K562 (cell line): ENCODE measurements around the gene ATP2B1. TPM values are rescaled to one million over a fixed set of nuclear protein-coding genes. Genes with fewer than 3 reads are reported as not detected.

Experiments used
- ATAC-seq: fragments of 200-7000 bp; cut with Tn5 transposase; 3 replicates; pipeline ENCODE4 v1.9.1; 2020; ENCODE audit warnings: moderate library complexity
- BruUV-seq: library from RNA; stranded (reverse); fragments of 400-500 nt; replicated peaks from 2 replicates; lab custom pipeline; 2021; lab: Mats Ljungman, UMichigan
- CTCF ChIA-PET: fragments of 300-600 bp; formaldehyde crosslinking; extraction: SDS; loops from one replicate; lab custom pipeline; 2021; ENCODE audit warnings: low intra/inter-chr PET ratio; lab: Yijun Ruan, JAX
- POLR2A ChIA-PET: fragments of 300-600, 350-650 bp; sonication (Branson Sonifier 250); formaldehyde crosslinking; extraction: SDS; loops from one replicate; lab custom pipeline; 2021; ENCODE audit warnings: antibody characterized with exemption, inconsistent platforms; lab: Yijun Ruan, JAX
- DNase-seq, 4 experiments: peaks; one replicate each; pipeline versions ENCODE4 v3.0.0 to v3.0.0-alpha.2; 2011 to 2018; ENCODE audit warnings: low spot score in 3 of 4, mixed read lengths in 3 of 4; ENCODE audit errors: extremely low read depth in 1 of 4
- FAIRE-seq: peaks from 2 replicates; lab custom pipeline; 2011; peaks lifted over from hg19 to GRCh38; lab: Jason Lieb, UNC
- H2AFZ ChIP-seq: 2 replicates; pipeline ENCODE4 v1.6.0; 2011; ENCODE audit warnings: low read depth, low read length, control low read depth, inconsistent platforms
- H3K27ac ChIP-seq: fragments of 200-600 bp; 3 replicates; pipeline ENCODE4 v1.8.0; 2011; ENCODE audit warnings: low read depth, mild to moderate bottlenecking, control low read depth, inconsistent platforms, low read length, moderate library complexity, mixed read lengths; ENCODE audit errors: extremely low read depth
- H3K27me3 ChIP-seq, 2 experiments: fragments of 300-600 bp in 1 of 2; 2 replicates in 1 of 2; 3 replicates in 1 of 2; pipeline versions ENCODE4 v1.6.0 to v1.8.0; 2011; ENCODE audit warnings: inconsistent platforms in 2 of 2, low read length in 2 of 2, mild to moderate bottlenecking in 1 of 2, mixed read lengths in 1 of 2, moderate library complexity in 1 of 2; ENCODE audit not compliant: control insufficient read depth in 2 of 2, insufficient read depth in 2 of 2
- H3K36me3 ChIP-seq: fragments of 300-600 bp; 3 replicates; pipeline ENCODE4 v1.8.0; 2011; ENCODE audit warnings: mild to moderate bottlenecking, low read length, inconsistent platforms; ENCODE audit not compliant: control insufficient read depth, insufficient read depth
- H3K4me1 ChIP-seq, 2 experiments: fragments of 200-600 bp in 1 of 2; replicated peaks in 1 of 2; 2 replicates in 1 of 2; 3 replicates in 1 of 2; pipeline versions ENCODE4 v1.5.1 to v1.8.0; 2011; ENCODE audit warnings: inconsistent platforms in 2 of 2, low read length in 2 of 2, mild to moderate bottlenecking in 1 of 2, mixed read lengths in 1 of 2, moderate library complexity in 1 of 2; ENCODE audit not compliant: control insufficient read depth in 2 of 2, insufficient read depth in 2 of 2
- H3K4me2 ChIP-seq: 2 replicates; pipeline ENCODE4 v1.6.1; 2011; ENCODE audit warnings: low read length, control low read depth, inconsistent platforms, mixed read lengths; ENCODE audit not compliant: insufficient read depth
- H3K4me3 ChIP-seq: fragments of 200-600 bp; sonication (generic), shearing (Covaris generic); 2 replicates; pipeline ENCODE4 v1.5.1; 2016; ENCODE audit warnings: control low read depth, inconsistent platforms
- H3K79me2 ChIP-seq: fragments of 200-600 bp; 3 replicates; pipeline ENCODE4 v1.8.0; 2011; ENCODE audit warnings: low read length, inconsistent platforms; ENCODE audit not compliant: control insufficient read depth, insufficient read depth
- H3K9ac ChIP-seq, 2 experiments: 2 replicates each; pipeline versions ENCODE4 v1.6.0 to v1.6.1; 2011; ENCODE audit warnings: low read depth in 2 of 2, low read length in 2 of 2, control low read depth in 1 of 2, inconsistent platforms in 1 of 2, mild to moderate bottlenecking in 1 of 2, mixed read lengths in 1 of 2; ENCODE audit not compliant: insufficient read depth in 1 of 2
- H3K9me1 ChIP-seq: one replicate; pipeline ENCODE4 v1.6.0; 2011; ENCODE audit warnings: inconsistent platforms, mild to moderate bottlenecking, low read length, moderate library complexity; ENCODE audit not compliant: control insufficient read depth, insufficient read depth
- H3K9me3 ChIP-seq: replicated peaks from 2 replicates; pipeline ENCODE4 v1.5.1; 2011; ENCODE audit warnings: low read depth, low read length, inconsistent platforms; ENCODE audit not compliant: control insufficient read depth, insufficient read depth
- H4K20me1 ChIP-seq: replicated peaks from 2 replicates; pipeline ENCODE4 v1.6.1; 2011; ENCODE audit warnings: low read length, inconsistent platforms, mixed read lengths; ENCODE audit not compliant: control insufficient read depth, insufficient read depth
- C11orf30 ChIP-seq: fragments of 450-650 bp; IDR thresholded peaks from 2 replicates; pipeline ENCODE4 v1.6.1; 2016; ENCODE audit warnings: low read depth, mild to moderate bottlenecking
- HDAC2 ChIP-seq: fragments of 450-650 bp; IDR thresholded peaks from 2 replicates; pipeline ENCODE4 v1.6.1; 2016; ENCODE audit warnings: mild to moderate bottlenecking
- MAFG ChIP-seq: fragments of 450-650 bp; conservative IDR thresholded peaks from 2 replicates; pipeline ENCODE4 v1.6.1; 2016; ENCODE audit warnings: missing genetic modification characterization, missing compliant biosample characterization
- POLR2AphosphoS2 ChIP-seq: IDR thresholded peaks from 2 replicates; pipeline ENCODE4 v1.6.1; 2012; ENCODE audit warnings: low read length, improper control_type of control experiment
- WGBS: fragments of 100-300 bp; shearing (Covaris generic); methylation state at CpG from one replicate; pipeline ENCODE4 v1.1.6; 2016; ENCODE audit warnings: low coverage, mixed read lengths; ENCODE audit not compliant: insufficient coverage; ENCODE audit errors: missing lambda C conversion rate; 5-methylcytosine and 5-hydroxymethylcytosine counted together
- in situ Hi-C: fragments of 300-500 bp; cut with MboI; formaldehyde crosslinking; loops from 4 replicates; pipeline ENCODE4 v1.15.0; 2018; ENCODE audit warnings: inconsistent platforms, mixed read lengths
- intact Hi-C: fragments of 100-400 bp; cut with micrococcal nuclease; formaldehyde crosslinking; loops from 2 replicates; pipeline ENCODE4 v1.14.2; 2022
- polyA plus RNA-seq, 8 experiments: library from polyadenylated mRNA; depleted of rRNA in 4 of 8; stranded (reverse) in 5 of 8; unstranded in 3 of 8; fragments of >200 nt; fragmentation: Nextera tagmentation in 2 of 8; fragmentation: Illumina TruSeq in 1 of 8; extraction: Ambion mirVana in 2 of 8; extraction: Trizol in 1 of 8; gene quantifications; 2 replicates each; pipeline versions ENCODE4 v1.2.1 to v1.2.3, GENCODE V29; 2011 to 2014; ENCODE audit warnings: inconsistent platforms in 1 of 8, missing spikeins in 1 of 8
- small RNA-seq: library from RNA; depleted of rRNA; stranded (forward); fragments of <200 nt; gene quantifications from one replicate; pipeline ENCODE3, GENCODE V24; 2014
- total RNA-seq, 7 experiments: library from RNA; depleted of rRNA in 6 of 7; stranded (reverse); fragments of >200 nt in 6 of 7; fragmentation: Illumina TruSeq in 2 of 7; extraction: Trizol in 2 of 7; gene quantifications; 2 replicates each; pipeline versions ENCODE4 v1.2.1 to v1.2.3, GENCODE V29; 2011 to 2021; ENCODE audit warnings: low replicate concordance in 1 of 7

Gene ATP2B1
- total and polyA plus RNA-seq, 9 of the 15 experiments (the other 6 are each of a cell fraction or from before 2014, with no cell fraction given): 8.6 to 39.0 (median 27.8) TPM

DNA sequence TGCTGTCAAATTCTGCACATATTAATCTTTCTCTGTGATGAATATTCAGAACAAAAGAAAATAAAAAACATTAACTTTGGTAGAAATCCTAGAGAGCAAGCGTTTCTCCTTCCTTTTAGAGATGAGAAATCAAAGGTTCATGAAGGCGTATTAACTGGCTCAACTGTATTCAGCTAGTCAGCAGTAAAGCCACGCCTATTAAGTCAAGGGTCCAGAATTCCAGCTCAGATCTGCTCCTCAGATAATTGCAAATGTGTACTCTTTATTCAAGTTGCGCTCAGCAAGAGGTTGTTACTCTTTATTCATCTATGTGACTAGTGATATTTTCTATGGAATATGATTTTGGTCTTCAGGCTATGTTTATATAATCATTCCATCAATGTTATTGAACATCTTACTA is 169.7 kb downstream of the ATP2B1 start:
- FAIRE-seq (no peak), DNase-seq (no peak), ATAC-seq (no peak)
- Histone ChIP-seq H3K27me3 (no peaks in the 10 kb centered on the region), H3K79me2 (no peaks in the 10 kb centered on the region), H4K20me1 (no peaks in the 10 kb centered on the region), H3K36me3 (no peaks in the 10 kb centered on the region), H3K27ac (no peak overlapping the region), H3K9me1 (no peaks in the 10 kb centered on the region), H3K9ac (no peak overlapping the region), H3K4me2 (no peak overlapping the region), H3K9me3 (no peaks in the 10 kb centered on the region), H3K4me1 (peaks cover 11 to 45% of the 10 kb centered on the region in 2 experiments), H2AFZ (no peak overlapping the region), H3K4me3 (no peak overlapping the region)
- CTCF ChIA-PET: no interaction called here
- intact Hi-C loops (no loop called here), in situ Hi-C loops (loop anchor here (25.0 kb wide), 1 partner anchor 1298 kb away; no protein-coding TSS in a partner anchor)
- no peak for TF ChIP-seq HDAC2
- TF ChIP-seq C11orf30: peak; percentile 27; the same call in 1 of the 2 replicates
- 0 out of 2 replicates have a peak, but pooled peaks have one; percentile 8 for TF ChIP-seq MAFG (tag)
- TF ChIP-seq POLR2AphosphoS2: no peak
- 50% methylated on average over 4 of the region's 4 CpGs for WGBS
- no TSS peak for BruUV-seq
- POLR2A ChIA-PET: interaction anchor here (0.6 to 1.1 kb wide), 5 partner anchors 24 to 890 kb away, joined by 3 read pairs; no protein-coding TSS in a partner anchor

Small RNA genes lying within 50 kb of the gene (small RNA-seq; reads per million reads assigned to genes)
- not detected for gene AC025034.2
- not detected for gene RNA5SP365
- gene RNU6-148P: not detected

Other genes starting within 250 kb of the ATP2B1 start
- gene GALNT4, start 184.0 kb downstream of the ATP2B1 start, total RNA-seq (2014; rRNA removed): 3.0 and 3.4 TPM in 2 replicates
- 4.6 and 5.9 TPM in 2 replicates for gene GALNT4, start 184.0 kb downstream of the ATP2B1 start, total RNA-seq (2014; rRNA removed; fragmentation: Illumina TruSeq; extraction: Trizol)
- gene GALNT4, start 184.0 kb downstream of the ATP2B1 start, total RNA-seq (2015; rRNA removed; fragmentation: Illumina TruSeq; extraction: Trizol): 3.4 and 3.8 TPM in 2 replicates
- gene GALNT4, start 184.0 kb downstream of the ATP2B1 start, total RNA-seq (2021): 3.4 and 3.5 TPM in 2 replicates
- 1.6 and 1.9 TPM in 2 replicates for gene GALNT4, start 184.0 kb downstream of the ATP2B1 start, polyA plus RNA-seq (2011; rRNA removed)
- 2.3 and 2.5 TPM in 2 replicates for gene GALNT4, start 184.0 kb downstream of the ATP2B1 start, polyA plus RNA-seq (2014; fragmentation: Illumina TruSeq; extraction: Trizol)
- gene GALNT4, start 184.0 kb downstream of the ATP2B1 start, polyA plus RNA-seq (2014; fragmentation: Nextera tagmentation; extraction: Ambion mirVana): 1 to 10 TPM; 1.2 to 1.3 TPM
- 1.7 and 3.6 TPM in 2 replicates for gene GALNT4, start 184.0 kb downstream of the ATP2B1 start, polyA plus RNA-seq (2014; rRNA removed)
- gene POC1B, start 182.8 kb downstream of the ATP2B1 start, total RNA-seq (2014; rRNA removed): 8.1 and 9.7 TPM in 2 replicates
- 15.2 and 16.4 TPM in 2 replicates for gene POC1B, start 182.8 kb downstream of the ATP2B1 start, total RNA-seq (2014; rRNA removed; fragmentation: Illumina TruSeq; extraction: Trizol)
- 11.2 and 13.5 TPM in 2 replicates for gene POC1B, start 182.8 kb downstream of the ATP2B1 start, total RNA-seq (2015; rRNA removed; fragmentation: Illumina TruSeq; extraction: Trizol)
- 10.4 and 10.8 TPM in 2 replicates for gene POC1B, start 182.8 kb downstream of the ATP2B1 start, total RNA-seq (2021)
- gene POC1B, start 182.8 kb downstream of the ATP2B1 start, polyA plus RNA-seq (2011; rRNA removed): 14.3 and 16.1 TPM in 2 replicates
- gene POC1B, start 182.8 kb downstream of the ATP2B1 start, polyA plus RNA-seq (2014; fragmentation: Illumina TruSeq; extraction: Trizol): 11.8 and 15.3 TPM in 2 replicates
- gene POC1B, start 182.8 kb downstream of the ATP2B1 start, polyA plus RNA-seq (2014; fragmentation: Nextera tagmentation; extraction: Ambion mirVana): 1 to 10 TPM; 4.5 to 7.8 TPM
- 8.0 and 11.2 TPM in 2 replicates for gene POC1B, start 182.8 kb downstream of the ATP2B1 start, polyA plus RNA-seq (2014; rRNA removed)